SK-N-SH (cell line): ENCODE measurements around the gene ABCG5.

ENCODE experiments used
- EP300 ChIP-seq, 2 experiments: IDR thresholded peaks; 2 replicates each; pipeline versions ENCODE4 v1.4.0 to v1.6.1; 2012; ENCODE audit warnings: borderline replicate concordance in 1 of 2, low read depth in 1 of 2, low read length in 1 of 2
- RCOR1 ChIP-seq: fragments of 150-350 bp; IDR thresholded peaks from 2 replicates; pipeline ENCODE4 v1.6.1; 2017; ENCODE audit warnings: antibody characterized with exemption, low read length
- TCF12 ChIP-seq: IDR thresholded peaks from 2 replicates; pipeline ENCODE4 v1.4.0; 2012
- TF ChIP-seq, protein P1 (sequence below): fragments of 200-600 bp; sonication (generic); IDR thresholded peaks from 2 replicates; pipeline ENCODE4 v1.6.1; 2017; ENCODE audit warnings: antibody characterized with exemption, mild to moderate bottlenecking, moderate library complexity

DNA sequence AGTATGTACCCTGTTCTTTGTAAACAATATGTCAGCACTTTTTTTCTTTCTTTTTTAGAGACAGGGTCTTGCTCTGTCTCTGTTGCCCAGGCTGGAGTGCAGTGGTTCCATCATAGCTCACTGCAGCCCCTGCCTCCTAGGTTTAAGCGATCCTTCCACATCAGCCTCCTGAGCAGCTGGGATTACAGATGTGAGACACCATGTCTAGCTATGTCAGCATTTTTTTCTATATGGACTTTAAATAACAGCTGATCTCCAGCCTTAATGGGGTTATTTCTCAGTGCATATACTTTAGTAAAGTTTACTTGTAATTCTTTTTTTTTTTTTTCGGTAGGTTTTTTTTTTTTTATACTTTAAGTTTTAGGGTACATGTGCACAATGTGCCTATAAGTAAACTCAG is 26.6 kb downstream of the ABCG5 start:
- TF ChIP-seq, protein P1, sequence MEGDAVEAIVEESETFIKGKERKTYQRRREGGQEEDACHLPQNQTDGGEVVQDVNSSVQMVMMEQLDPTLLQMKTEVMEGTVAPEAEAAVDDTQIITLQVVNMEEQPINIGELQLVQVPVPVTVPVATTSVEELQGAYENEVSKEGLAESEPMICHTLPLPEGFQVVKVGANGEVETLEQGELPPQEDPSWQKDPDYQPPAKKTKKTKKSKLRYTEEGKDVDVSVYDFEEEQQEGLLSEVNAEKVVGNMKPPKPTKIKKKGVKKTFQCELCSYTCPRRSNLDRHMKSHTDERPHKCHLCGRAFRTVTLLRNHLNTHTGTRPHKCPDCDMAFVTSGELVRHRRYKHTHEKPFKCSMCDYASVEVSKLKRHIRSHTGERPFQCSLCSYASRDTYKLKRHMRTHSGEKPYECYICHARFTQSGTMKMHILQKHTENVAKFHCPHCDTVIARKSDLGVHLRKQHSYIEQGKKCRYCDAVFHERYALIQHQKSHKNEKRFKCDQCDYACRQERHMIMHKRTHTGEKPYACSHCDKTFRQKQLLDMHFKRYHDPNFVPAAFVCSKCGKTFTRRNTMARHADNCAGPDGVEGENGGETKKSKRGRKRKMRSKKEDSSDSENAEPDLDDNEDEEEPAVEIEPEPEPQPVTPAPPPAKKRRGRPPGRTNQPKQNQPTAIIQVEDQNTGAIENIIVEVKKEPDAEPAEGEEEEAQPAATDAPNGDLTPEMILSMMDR: no peak
- no peak for TF ChIP-seq EP300 (IDR thresholded peaks at IDR 0.05; ENCODE audit: borderline replicate concordance in 1 of 2, low read depth in 1 of 2, low read length in 1 of 2)
- TF ChIP-seq RCOR1: no peak
- TF ChIP-seq TCF12: no peak
